Amniotic epithelial cell (primary cell): ENCODE measurements around the gene ACCS.
A peak's percentile ranks its signal among the peaks of the same experiment; 100 is the strongest.

ENCODE experiments used
- DNase-seq: peaks from one replicate; pipeline ENCODE4 v3.0.0-alpha.2; 2010; ENCODE audit warnings: low read depth

ACCS gene, protein sequence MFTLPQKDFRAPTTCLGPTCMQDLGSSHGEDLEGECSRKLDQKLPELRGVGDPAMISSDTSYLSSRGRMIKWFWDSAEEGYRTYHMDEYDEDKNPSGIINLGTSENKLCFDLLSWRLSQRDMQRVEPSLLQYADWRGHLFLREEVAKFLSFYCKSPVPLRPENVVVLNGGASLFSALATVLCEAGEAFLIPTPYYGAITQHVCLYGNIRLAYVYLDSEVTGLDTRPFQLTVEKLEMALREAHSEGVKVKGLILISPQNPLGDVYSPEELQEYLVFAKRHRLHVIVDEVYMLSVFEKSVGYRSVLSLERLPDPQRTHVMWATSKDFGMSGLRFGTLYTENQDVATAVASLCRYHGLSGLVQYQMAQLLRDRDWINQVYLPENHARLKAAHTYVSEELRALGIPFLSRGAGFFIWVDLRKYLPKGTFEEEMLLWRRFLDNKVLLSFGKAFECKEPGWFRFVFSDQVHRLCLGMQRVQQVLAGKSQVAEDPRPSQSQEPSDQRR

DNA sequence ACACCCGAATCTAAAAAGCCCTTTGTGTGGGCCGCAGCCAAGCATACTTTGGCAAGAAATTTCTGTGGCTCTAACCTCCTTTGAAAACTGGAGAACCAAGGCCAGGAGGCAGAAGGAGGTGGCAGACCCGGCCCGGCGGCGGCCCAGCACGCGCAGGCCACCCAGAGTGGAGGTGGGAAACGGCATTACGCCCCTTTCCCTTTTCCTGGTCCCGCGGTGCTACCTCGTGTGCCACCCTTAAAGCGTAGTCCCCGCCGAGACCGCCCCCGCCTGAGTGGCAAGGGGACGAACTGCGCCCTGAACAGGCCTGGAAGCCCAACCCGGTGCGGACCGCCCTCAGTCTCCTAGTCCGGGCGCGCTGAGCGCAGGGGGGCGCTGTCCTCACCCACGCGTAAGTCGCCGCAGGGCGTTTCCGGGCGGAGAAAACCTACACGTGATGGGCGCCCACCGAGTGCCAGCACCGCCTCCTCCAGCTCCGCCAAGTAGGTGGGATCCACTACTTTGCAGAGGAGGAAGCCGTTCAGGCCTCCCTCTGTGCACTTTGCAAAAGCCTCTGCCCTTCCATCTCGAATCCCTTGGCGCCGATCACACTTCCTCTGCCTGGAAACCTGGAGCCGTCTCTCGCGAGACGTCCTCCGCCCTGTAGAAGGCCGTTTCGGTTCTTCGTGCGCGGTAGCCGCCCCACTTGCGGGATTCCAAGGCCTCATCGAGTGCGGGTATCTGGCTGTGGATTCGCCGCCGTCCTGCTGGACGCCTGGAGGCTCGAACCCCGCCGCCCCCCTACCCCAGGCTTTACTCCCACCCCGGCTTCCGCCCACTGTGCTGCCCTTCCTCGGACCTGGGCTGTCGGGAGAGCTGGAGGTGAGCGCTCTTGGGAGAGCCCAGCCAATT is at the start of gene ACCS:
ACCS (plus strand) TSS at position 430 of the 891 bp plus-strand sequence. CDS start 1,358 bp downstream, outside the sequence.
- DNase-seq, result peak; percentile 90

DNA sequence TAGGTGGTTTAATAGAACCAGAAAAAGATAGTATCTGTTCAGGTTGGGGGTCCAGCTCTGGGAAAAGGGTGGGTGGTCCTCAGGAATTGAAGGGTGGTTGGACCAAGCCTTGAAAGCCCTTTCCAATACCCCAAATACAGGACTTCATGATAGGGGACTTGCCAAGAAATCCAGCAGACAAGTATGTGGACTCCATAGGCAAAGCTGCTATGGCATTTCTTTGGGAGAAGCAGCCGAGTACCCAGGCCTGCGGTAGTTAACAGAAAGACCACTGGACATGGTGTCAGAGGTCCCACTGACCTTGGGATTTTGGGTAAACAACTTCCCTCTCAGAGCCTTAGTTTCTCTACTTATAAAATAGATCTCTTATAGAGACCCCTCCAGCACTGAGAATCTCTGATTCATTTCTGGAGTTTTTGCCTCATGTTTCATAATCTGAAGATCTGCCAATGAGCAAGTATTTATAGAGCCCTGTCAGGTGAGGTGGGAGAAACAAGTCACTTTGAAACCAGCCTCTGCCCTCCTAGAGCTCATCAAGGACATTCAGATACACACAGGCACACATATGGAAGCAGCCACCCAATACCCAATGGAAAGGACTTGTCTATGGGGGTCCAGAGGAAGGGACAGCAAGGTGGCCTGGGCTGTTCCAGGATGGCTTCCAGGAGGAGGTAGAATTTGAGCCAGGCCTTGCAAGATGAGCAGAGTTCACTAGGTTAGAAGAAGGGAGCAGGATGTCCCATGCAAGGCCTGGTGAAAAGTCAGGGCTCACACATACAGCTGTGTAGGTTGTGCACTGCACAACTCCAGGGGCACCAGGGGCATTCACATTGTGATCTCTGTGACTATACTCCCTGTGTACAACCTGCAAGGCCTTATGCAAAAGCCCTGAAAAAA is 49.3 kb upstream of the ACCS start:
- no peak for DNase-seq

DNA sequence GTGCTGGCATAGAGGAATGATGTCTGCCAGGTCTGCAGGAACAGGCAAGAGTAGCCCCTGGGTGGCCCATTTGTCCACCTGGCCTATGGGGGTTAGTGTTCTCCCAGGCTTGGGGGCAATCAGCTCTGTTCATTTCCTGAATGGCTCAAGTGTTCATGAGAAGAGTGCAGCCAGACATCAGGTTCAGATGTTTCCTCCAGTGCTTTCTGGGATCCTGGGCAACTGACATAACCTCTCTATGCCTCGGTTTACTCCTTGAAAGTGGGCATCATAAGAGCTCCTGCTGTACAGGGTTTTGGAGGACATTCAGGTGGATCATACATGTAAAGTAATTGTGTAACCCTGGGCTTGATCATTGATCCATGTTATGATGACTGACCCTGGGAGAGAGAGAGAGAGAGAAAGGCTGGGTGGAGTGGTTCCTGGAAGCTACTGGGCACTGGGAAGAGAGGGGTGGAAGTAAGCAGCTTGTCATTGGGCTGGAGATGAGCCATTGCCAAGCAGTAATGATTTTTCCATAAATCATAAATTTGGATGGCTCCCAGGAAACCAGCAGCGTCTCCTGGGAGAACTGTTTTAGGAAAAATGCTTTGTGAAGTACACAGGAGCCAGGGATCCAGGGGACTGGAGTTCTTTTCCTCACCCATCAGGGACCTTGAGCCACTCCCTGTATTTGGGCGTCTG is 48.5 kb upstream of the ACCS start:
- DNase-seq, result no peak

DNA sequence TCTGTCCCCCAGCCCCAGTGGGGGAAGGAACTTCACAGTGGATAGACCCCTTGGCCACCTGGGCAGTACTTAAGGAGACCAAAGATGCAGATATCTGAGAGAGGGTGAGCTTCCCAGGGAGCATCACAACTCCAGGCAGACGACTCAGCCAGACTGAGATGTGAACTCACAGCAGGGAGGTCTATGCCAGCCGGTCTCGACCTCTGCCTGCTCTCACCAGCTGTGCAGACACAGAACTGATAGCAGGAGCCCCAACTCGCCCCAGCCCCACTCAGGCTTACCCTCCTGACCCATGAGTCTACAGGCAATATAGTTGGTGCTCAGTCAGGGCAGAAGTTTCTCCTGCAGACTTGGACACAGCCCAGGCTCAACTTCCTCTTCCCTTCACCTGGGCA is 47.9 kb upstream of the ACCS start:
- no peak for DNase-seq

DNA sequence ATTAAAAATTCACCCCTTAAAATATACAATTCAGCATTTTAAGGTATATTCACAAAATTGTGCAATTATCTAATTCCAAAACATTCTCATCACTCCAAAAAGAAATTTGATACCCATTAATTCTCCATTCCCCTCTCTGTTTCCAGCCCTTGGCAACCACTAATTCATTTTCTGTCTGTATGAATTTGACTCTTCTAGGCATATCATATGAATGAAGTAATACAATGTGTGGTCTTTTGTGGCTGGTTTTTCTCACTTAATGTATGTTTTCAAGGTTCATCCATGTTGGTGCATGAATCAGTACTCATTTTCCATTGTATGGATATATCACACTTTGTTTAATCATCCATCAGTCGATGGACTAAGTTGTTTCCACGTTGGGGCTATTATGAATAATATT is 47.2 kb upstream of the ACCS start:
- DNase-seq, result no peak

DNA sequence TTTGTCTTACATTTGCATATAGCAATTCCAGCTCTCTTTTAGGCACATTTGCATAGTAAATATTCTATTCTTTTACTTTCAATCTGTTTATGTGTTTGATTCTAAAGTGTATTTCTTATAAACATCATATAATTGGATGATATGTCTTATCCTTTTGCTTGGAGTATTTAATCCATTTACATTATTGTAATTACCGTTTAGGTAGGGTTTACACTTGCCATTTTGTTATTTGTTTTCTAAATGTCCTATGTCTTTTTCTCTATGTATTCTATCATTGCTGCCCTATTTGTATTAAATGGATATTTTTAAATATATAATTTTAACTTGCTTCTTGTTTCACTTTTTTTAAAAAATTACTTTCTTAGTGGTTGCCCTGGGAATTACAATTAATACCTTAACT is 41.1 kb upstream of the ACCS start:
- no peak for DNase-seq

DNA sequence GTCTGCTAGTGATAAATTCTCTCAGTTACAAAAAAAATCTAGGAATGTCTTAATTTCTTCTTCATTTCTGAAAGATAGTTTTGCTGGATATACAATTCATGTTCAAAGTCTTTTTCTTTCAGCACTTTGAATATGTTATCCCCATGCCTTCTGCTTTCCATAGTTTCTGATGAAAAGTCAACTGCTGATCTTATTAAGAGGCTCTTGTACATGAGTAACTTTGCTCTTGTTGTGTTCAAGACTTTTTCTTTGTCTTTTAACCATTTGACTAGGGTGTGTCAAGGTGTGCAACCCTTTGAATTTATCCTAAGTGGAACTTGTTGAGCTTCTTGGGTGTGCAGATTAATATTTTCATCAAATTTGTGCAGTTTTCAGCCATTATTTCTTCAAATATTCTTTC is 40.3 kb upstream of the ACCS start:
- no peak for DNase-seq

DNA sequence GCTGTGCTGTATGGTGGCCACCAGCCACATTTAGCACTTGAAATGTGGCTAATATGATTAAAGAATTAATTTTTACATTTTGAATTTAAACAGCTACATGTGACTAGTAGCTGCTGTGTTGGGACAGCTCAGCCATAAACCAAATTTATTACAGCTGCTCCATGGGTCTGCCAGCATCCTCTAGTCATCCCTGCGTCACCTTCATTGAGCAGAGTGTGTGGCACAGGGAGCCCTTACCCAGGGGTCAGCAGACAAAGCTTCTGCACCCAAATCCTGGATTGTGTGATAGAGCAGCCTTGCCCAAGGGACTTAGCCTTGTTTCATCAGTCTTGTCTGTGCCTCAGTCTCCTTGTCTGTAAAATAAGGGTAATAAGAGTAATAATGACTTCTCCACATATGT is 37.7 kb upstream of the ACCS start:
- DNase-seq, result no peak

DNA sequence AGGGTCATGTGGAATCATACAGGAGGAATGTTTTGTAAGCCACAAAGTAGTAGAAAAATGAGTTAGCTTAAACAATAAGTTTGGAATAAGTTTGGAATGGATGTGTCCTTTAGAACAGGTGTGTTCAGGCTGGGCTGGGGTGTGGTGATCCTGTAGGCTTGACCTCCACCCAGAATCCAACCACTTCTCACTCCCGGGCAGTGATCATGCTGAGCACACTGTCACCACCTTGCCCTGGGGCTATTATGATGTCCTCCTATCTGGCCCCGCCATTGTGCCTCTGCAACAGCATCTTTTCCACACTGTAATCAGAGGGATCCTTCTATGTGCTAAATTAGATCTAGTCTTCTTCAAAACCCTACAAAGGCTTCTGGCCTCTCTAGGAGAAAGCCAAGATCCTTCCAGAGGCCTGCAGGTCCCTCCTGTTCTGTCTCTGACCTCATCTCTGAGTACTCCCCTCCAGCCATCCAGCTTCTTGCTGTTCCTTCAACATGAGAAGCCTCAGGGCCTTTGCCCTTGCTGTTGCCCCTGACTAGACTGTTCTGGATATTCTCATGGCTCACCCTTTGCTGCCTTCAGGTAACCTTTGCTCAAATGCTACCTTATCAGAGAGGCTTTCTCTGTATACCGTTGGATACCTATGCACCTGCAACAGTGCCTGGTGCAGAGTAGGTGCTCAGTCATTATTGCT is 37.1 kb upstream of the ACCS start:
- DNase-seq, result no peak

DNA sequence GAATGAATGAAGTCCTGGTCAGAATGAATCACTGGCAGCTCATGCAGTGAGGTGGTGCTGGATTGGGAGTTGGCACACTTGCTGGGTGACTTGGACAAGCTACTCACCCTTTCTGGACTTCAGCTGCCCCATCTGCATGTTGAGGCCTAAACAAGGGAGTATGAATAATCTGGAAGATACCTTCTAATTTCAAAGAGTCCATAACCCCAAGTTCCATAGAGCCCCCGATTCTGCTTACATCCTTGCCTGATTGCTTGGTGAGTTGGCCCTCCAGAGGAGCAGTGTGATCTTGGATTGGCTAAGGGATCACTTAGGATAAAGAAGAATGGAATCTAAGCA is 36.6 kb upstream of the ACCS start:
- DNase-seq, result no peak

DNA sequence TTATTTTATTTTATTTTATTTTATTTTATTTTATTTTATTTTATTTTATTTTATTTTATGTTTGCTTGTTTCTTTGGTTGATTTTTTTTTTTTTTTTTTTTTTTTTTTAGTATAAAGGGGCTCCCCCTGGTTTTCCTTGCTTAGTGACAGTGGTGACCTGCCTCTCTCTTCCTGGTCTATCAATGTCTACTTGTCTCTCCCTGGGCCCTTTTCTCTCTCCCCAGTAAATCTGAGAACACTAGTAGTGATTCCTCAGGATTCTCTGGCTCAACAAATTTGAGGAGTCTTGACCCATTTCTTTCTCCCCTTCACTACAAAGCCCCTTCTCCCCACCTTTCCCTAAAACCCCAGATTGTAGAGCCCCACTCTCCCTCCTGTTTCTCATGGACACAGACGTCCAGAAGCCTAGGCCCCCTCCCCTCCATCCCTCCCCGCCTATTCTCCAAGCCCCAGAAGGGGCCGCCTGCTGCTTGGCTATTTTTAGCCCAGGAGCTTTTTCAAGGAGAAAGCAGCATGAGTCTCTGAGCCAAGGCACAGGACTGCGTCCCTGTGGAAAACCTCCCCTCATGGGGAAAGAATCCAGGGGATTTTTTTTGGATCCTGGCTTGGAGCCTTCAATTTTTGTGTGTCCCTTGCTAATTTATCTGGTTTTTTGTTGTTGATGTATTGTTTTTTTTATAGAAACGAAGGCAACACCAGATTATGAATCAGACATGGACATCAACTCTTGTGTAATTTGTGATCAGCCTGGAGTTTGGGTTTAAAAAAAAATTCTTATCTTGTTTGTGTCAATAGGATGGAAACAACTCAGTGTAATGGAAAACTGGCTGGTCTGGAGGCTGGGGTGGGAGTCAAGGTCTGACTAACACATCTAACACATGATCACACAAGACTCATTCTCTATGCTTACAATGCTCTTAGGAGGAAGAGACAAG is 35.8 kb upstream of the ACCS start:
- DNase-seq, result peak; percentile 91

DNA sequence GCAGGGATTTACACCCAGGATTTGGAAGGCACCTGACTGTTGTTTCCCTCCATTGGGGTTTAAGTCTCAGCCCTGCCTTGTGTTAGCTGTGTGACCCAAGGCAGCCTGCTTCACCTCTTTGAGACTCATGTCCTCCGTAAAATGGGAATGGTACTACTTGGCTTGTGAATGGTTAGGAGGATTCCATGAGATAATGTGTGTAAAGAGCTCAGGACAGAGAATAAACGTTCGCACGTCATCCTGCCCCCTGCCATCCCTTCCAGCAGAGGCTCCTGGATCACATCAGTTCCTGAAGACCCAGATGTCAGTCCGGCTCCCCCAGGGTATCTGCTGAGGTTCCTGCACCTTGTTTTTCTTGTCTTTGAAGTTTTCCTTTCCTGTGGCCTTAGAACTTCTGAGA is 35.1 kb upstream of the ACCS start:
- no peak for DNase-seq

DNA sequence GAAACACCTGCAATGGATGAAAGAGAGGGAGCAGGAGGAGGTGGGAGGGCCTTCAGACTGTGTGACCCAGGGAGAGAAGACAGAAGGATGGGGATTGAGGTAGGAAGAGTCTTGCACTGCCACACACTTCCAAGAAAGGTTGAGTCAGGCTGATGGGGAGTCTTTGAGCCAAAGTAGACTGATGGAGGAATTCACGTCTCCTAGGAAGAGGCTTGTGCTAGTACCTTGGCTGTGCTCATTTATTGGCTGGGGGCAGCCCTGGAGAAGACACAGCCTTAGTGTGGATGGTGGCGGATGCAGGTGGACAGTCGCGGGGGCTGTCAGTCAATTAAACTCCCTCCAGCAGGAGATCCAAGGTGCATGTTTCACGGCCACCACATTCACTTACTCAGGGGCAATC is 34.5 kb upstream of the ACCS start:
- DNase-seq, result no peak

DNA sequence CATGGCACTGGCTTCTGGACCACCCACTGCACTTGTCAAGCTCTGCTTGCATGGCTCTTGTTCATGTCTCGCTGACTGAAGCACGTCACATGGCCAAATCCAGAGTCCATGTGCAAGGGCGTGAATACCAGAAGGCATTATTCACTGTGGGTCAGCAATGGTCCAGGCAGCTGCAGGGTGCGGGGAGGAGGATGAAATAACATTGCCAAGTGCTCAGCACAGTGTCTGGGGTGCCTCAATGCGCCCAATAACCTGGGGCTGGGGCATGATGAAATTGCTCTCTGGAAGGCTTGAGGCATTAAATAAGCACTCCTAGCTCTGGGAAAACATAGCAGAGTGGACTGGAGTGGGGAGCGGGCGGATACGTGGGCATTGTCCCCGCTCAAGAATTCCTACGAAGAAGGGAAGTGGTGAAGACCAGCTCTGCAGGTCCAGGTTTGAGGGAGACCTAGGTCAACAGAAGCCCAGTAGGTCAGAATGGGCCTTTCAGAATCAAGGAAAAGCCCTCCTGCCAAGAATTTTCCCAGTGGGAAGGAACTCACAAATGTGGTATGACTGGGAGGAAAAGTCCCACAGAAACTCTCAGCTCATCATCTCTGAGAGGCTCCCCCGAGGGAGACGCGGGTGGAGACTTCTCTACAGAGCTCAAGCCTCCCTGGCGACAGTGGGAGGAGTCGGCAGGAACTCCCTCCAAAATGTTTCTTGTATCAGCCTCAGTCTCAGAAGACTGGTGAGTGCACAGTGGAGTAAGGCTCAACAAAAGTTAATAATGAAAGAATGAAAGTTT is 33.6 kb upstream of the ACCS start:
- DNase-seq, result peak; percentile 81

DNA sequence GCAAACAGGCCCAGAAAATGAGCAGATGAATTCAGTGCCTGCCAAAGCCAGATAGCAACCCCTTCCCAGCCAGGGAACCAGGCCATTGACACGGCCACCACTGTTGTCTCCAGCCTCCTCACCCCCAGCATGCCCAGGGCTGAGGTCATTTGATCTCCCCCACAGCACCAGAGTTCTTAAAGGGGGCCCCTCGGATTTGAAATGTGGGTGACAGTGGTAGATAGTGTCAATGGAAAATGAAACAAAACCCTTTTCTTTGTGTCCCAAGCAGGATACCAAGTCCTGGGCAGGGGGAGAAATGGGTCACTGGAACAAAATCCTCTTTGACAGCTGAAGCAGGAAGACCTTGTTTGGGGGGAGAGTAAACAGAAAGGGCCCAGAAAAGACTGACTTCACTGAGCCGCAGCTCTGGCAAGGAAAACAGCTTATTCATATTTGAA is 32.6 kb upstream of the ACCS start:
- DNase-seq, result no peak

DNA sequence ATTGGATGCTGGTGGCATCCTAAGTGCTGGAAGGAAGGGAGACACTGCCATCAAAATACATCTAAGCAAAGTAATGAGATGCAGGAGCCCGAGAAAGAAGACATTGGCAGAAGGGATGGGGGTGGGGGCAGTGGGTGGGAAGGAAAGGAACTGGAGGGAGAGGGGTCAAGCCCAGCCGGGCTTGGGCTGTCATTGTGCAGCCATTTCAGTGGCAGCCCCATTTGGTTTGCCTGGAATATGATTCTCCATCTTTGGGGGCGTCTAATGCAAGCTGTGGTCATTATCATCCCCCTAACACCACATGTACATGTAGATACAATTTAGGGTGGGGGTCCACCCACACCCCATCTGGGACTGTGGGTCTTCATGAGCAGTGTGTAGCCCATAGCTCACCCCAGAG is 32.2 kb upstream of the ACCS start:
- no peak for DNase-seq

DNA sequence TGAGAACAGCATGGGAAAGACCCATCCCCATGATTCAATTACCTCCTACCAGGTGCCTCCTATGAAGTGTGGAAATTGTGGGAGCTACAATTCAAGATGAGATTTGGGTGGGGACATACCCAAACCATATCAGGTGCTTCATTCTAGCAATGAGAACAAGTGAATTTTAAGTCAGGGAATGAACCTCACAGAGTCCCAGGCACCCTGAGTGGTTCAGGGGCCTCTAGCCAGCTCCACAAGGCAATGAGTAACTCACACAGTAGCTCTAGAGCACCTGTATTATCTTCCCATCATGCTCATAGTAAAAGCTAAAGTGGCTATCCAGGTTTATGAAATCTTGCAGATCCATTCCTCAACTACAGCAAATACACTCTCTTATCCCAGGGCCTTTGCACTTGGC is 31.4 kb upstream of the ACCS start:
- DNase-seq, result no peak

DNA sequence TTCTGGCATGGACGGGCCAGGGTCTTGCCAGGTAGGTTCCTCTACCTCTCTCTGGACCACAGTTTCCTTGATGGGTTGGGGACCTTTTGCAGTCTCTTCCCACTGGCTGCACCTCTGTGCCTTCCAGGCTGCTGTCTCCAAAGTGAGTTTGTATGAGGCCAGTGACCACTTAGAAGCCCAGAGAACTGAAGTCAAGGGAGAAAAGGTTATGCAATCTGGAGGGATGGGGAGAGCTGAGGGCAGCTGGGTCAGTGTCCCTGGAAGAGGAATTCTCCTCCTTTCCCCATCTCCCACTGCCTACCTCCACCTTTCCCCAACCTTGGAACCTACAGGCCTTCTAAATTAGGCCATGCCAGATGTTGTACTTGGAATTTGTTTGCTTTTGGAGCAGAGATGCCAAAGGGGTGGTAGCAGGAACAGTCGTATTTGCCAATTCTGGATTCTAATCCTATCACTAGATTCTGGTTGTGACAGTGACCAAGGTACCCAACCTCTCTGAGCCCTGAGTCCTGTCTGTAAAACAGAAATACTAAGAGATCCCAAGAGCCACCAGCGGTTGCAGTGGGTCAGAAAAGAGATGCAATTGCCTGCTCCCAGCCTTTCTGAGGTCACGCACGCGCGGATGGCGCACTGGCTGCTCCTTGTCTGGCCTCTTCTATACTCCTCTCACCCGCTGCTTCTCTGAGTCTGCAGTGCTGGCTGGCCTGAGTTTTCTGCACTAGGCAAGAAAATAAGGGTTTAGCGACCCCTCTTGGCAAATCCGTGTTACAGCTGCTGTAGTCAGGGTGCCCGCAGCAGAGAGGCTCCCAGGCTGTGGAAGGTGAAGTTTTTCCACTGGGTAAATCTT is 29.0 kb upstream of the ACCS start:
- peak; percentile 85 for DNase-seq
